Small intestine (tissue), 7 donors: ENCODE data around the gene PRC1. TPM values are rescaled to one million over a fixed set of nuclear protein-coding genes. Genes with fewer than 3 reads are reported as not detected.

Experiments used
- DNase-seq, 2 donors: peaks; one replicate each; pipeline versions ENCODE4 v3.0.0 to v3.0.0-alpha.2; 2013
- FAIRE-seq: peaks from 2 replicates; lab custom pipeline; 2012; peaks lifted over from hg19 to GRCh38; lab: Jason Lieb, UNC
- H3K27ac ChIP-seq, 3 donors: one replicate each; pipeline ENCODE4 v1.5.1; 2013; ENCODE audit warnings: low read length in 2 of 3, mild to moderate bottlenecking in 2 of 3, control low read depth in 1 of 3, inconsistent platforms in 1 of 3, low read depth in 1 of 3, moderate library complexity in 1 of 3
- H3K27me3 ChIP-seq, 3 donors: one replicate each; pipeline ENCODE4 v1.6.1; 2013; ENCODE audit warnings: low read length in 3 of 3, inconsistent platforms in 1 of 3; ENCODE audit not compliant: control insufficient read depth in 3 of 3, insufficient read depth in 3 of 3
- H3K36me3 ChIP-seq, 3 donors: one replicate each; pipeline ENCODE4 v1.6.1; 2013; ENCODE audit warnings: low read length in 3 of 3, inconsistent platforms in 1 of 3, low read depth in 1 of 3, mild to moderate bottlenecking in 1 of 3, moderate library complexity in 1 of 3; ENCODE audit not compliant: control insufficient read depth in 3 of 3, insufficient read depth in 2 of 3
- H3K4me1 ChIP-seq, 3 donors: one replicate each; pipeline ENCODE4 v1.6.1; 2013; ENCODE audit warnings: low read length in 2 of 3, inconsistent platforms in 1 of 3, low read depth in 1 of 3, mild to moderate bottlenecking in 1 of 3, moderate library complexity in 1 of 3; ENCODE audit not compliant: control insufficient read depth in 3 of 3, insufficient read depth in 2 of 3
- H3K4me3 ChIP-seq, 3 donors: one replicate each; pipeline ENCODE4 v1.5.1; 2013; ENCODE audit warnings: low read length in 3 of 3, control low read depth in 1 of 3, inconsistent platforms in 1 of 3, low read depth in 1 of 3, mild to moderate bottlenecking in 1 of 3, moderate library complexity in 1 of 3
- H3K9me3 ChIP-seq, 2 donors: one replicate each; pipeline ENCODE4 v1.6.1; 2013; ENCODE audit warnings: low read depth in 1 of 2, low read length in 1 of 2; ENCODE audit not compliant: control insufficient read depth in 2 of 2, insufficient read depth in 1 of 2
- WGBS, 3 donors: extraction: QIAGEN DNeasy Blood & Tissue Kit; methylation state at CpG; one replicate each; pipeline ENCODE4 v1.1.7; 2013; 5-methylcytosine and 5-hydroxymethylcytosine counted together
- polyA plus RNA-seq, 4 donors: library from polyadenylated mRNA; stranded (reverse) in 3 of 4; unstranded in 1 of 4; fragments of 200-250 nt in 3 of 4; fragments of 120-200 nt in 1 of 4; gene quantifications; one replicate each; pipeline versions ENCODE4 v1.2.1 to v1.2.3, GENCODE V29; 2013
- donor health status: healthy with polysubstance abuse.
- donor health status: control.
- donor health status: control.
- donor health status: Bipolar disorder and iron deficiency.
- donor health status: healthy.

PRC1 gene
- polyA plus RNA-seq, 4 donors, result 5.4 to 55.4 (median 22.1) TPM

DNA sequence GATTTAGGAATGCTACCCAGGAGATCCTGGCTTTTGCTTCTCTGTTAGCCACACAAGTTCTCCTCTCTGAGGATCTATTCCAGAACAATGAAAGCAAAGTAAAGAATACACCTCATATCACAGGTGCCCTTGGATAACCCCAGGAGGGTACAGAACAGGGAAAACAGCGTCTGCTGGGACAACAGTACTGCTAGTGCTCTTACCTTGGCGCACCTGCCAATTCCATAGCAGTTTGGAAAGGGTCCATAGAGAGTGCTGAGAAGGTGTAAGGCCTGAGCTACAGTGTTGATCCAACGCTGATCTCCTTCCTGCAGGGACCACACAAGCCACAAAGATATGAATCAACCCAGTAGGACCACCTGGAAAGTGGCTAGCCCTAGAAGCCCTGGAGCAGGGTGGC, 12.9 kb upstream of the PRC1 start:
- H3K36me3 ChIP-seq, result peaks cover 18 to 67% (median 19%) of the 10 kb centered on the region in 3 donors

DNA sequence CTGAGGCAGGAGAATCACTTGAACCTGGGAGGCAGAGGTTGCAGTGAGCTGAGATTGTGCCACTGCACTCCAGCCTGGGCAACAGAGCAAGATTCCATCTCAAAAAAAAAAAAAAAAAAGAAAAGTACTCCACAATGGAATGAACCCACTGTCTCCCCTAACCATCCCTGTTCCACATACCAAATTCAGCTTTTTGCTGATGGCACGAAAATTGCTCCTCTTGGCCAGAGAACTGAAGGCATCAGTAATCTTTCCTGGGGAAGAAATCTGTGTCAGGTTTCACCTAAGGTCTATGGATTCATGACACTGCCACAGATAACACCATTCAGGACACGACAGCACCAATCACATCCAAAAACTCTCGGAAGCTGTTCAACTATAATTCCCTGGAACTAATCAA, 6.9 kb upstream of the PRC1 start:
- DNase-seq, result no peak
- no peaks in the 10 kb centered on the region for H3K9me3 ChIP-seq
- no peak overlapping the region for H3K4me3 ChIP-seq
- WGBS, 3 donors, result 93 to 99% (median 95%) methylated on average over 3 of the region's 3 CpGs
- H3K36me3 ChIP-seq, result peaks cover 15 to 57% (median 18%) of the 10 kb centered on the region in 3 donors
- no peak overlapping the region for H3K27ac ChIP-seq
- no peaks in the 10 kb centered on the region for H3K27me3 ChIP-seq
- no peaks in the 10 kb centered on the region for H3K4me1 ChIP-seq
- FAIRE-seq, result no peak

More for the DNA sequence above, 12.9 kb upstream of the PRC1 start:
- H3K9me3 ChIP-seq, result no peaks in the 10 kb centered on the region
- no peak for DNase-seq
- no peaks in the 10 kb centered on the region for H3K4me1 ChIP-seq
- 88 to 94% (median 90%) methylated on average over 3 of the region's 3 CpGs for WGBS, 3 donors
- H3K27ac ChIP-seq, result no peak overlapping the region
- no peak overlapping the region for H3K4me3 ChIP-seq
- no peaks in the 10 kb centered on the region for H3K27me3 ChIP-seq
- FAIRE-seq, result no peak

DNA sequence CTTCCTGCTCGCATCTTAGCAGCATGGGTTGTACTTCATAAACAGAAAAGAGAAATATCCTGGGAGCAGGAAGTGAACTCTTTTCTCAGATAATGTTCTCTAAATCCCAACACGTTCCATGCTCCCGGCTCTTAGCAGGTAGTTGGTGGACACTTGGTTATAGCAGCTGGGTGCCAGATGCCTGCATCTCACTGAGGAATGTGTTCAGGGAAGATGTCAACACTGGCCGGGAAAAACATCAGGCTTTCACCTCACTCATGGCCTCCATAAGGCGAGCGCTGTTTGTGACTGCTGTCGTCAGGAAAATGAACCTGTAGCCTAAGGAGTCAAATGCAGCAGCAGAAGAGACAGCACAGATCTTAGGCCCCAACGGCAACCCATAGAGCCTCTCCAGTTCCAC, 4.4 kb upstream of the PRC1 start:
- Histone ChIP-seq H3K36me3 (peaks cover 8 to 33% (median 13%) of the 10 kb centered on the region in 3 donors), H3K27ac (no peak overlapping the region), H3K27me3 (no peaks in the 10 kb centered on the region), H3K4me1 (no peaks in the 10 kb centered on the region), H3K4me3 (no peak overlapping the region), H3K9me3 (no peaks in the 10 kb centered on the region)
- WGBS, 3 donors, result 84 to 94% (median 92%) methylated on average over 8 of the region's 8 CpGs
- FAIRE-seq (no peak), DNase-seq (no peak)

DNA sequence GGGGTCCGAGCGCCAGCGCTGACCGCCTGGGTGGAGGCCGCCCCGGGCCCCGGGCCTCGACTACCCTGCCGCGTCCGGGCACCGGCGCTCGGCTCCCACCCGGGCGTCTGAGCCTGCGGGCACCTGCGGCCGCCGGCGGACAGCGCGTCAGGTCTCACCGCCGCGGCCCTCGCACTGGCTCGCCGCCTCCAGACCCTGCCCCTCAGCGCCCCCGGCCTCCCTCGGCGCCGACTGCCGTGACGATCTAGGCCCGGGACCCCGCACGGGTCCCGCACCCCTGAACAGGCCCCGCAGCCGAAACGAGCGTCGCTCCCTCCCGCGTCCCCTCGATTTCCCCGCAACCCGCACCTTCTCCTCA, 297 bp downstream of the PRC1 start:
- H3K36me3 ChIP-seq, result peaks cover 2 to 11% (median 5%) of the 10 kb centered on the region in 3 donors
- WGBS, 3 donors, result 0 to 1% (median 0%) methylated on average over 18 to 50 of the region's 50 CpGs
- H3K4me3 ChIP-seq, result peak overlapping the region; percentile 91 to 99 (median 97)
- H3K27ac ChIP-seq, result peak overlapping the region; percentile 66 to 94 (median 82)
- H3K4me1 ChIP-seq, result no peaks in the 10 kb centered on the region
- no peaks in the 10 kb centered on the region for H3K27me3 ChIP-seq
- FAIRE-seq (no peak), DNase-seq (no peak)
- no peaks in the 10 kb centered on the region for H3K9me3 ChIP-seq

GRCh38 chr15:90991587-90992285, 2.6 kb downstream of the PRC1 start:
- FAIRE-seq, result no peak
- Histone ChIP-seq H3K27ac (no peak overlapping the region), H3K36me3 (peaks cover 0 to 3% (median 0%) of the 10 kb centered on the region in 3 donors), H3K9me3 (no peaks in the 10 kb centered on the region), H3K4me3 (no peak overlapping the region), H3K27me3 (no peaks in the 10 kb centered on the region), H3K4me1 (peaks cover 0 to 9% (median 5%) of the 10 kb centered on the region in 3 donors)
- 86 to 92% (median 86%) methylated on average over 6 of the region's 6 CpGs for WGBS, 3 donors
- peak in 1 of 2 donors; percentile 11 for DNase-seq

DNA sequence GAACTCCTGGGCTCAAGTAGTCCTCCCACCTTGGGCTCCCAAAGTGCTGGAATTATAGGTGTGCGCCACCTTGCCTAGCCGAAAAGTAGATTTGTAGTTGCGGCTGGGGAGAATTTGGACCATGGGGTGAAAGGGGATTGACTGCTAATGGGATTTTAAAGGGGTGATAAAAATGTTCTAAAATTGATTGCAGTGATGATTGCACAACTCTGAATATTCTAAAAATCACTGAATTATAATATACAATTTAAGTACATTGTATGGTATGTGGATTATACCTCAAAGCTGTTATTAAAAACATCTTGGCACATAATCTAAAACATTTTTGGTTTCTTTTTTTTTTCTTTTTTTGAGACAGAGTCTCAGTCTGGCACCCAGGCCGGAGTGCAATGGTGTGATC, 3.9 kb downstream of the PRC1 start:
- FAIRE-seq, result no peak
- no peak for DNase-seq
- H3K9me3 ChIP-seq, result no peaks in the 10 kb centered on the region
- H3K36me3 ChIP-seq, result peaks cover 0 to 3% (median 0%) of the 10 kb centered on the region in 3 donors
- H3K27ac ChIP-seq, result no peak overlapping the region
- peaks cover 0 to 9% (median 5%) of the 10 kb centered on the region in 3 donors for H3K4me1 ChIP-seq
- H3K4me3 ChIP-seq, result no peak overlapping the region
- 97 to 99% (median 97%) methylated on average over 4 of the region's 4 CpGs for WGBS, 3 donors
- no peaks in the 10 kb centered on the region for H3K27me3 ChIP-seq

- Histone ChIP-seq H3K9me3 (no peaks in the 10 kb centered on the region), H3K27ac (no peak overlapping the region), H3K4me3 (no peak overlapping the region), H3K27me3 (no peaks in the 10 kb centered on the region), H3K4me1 (peaks cover 0 to 9% (median 5%) of the 10 kb centered on the region in 3 donors), H3K36me3 (peaks cover 0 to 3% (median 0%) of the 10 kb centered on the region in 3 donors)
- FAIRE-seq (no peak), DNase-seq (no peak)
- 87 to 97% (median 88%) methylated on average over 7 of the region's 7 CpGs for WGBS, 3 donors
Observed at GRCh38 chr15:90989040-90989768, 5.1 kb downstream of the PRC1 start.

GRCh38 chr15:90988296-90988695, 6.0 kb downstream of the PRC1 start:
- Histone ChIP-seq H3K4me1 (peaks cover 0 to 9% (median 5%) of the 10 kb centered on the region in 3 donors), H3K27ac (peak overlapping the region in 2 of 3 donors; percentile 3 to 43), H3K27me3 (no peaks in the 10 kb centered on the region), H3K36me3 (peaks cover 0 to 5% (median 4%) of the 10 kb centered on the region in 3 donors), H3K9me3 (no peaks in the 10 kb centered on the region), H3K4me3 (no peak overlapping the region)
- 36 to 49% (median 47%) methylated on average over 6 of the region's 6 CpGs for WGBS, 3 donors
- DNase-seq (peak; percentile 32 to 41), FAIRE-seq (no peak)
